ENCODE data around the gene EHMT1.
"Not testable (repeated sequence)": the region's sequence is repeated elsewhere in the genome, so short reads cannot be mapped to it uniquely, and the experiment has no call there.

Gene EHMT1

DNA sequence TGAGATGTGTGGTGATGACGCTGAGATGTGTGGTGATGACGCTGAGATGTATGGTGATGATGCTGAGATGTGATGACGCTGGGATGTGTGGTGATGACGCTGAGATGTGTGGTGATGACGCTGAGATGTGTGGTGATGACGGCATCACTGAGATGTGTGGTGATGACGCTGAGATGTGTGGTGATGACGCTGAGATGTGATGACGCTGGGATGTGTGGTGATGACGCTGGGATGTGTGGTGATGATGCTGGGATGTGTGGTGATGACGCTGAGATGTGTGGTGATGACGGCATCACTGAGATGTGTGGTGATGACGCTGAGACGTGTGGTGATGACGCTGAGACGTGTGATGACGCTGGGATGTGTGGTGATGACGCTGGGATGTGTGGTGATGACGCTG, 161.2 kb downstream of the EHMT1 start:
- CTCF ChIA-PET, H3K9me3 Mint-ChIP-seq, DNase-seq, H3K27ac Mint-ChIP-seq, H3K27me3 Mint-ChIP-seq, H3K4me1 Mint-ChIP-seq, H3K4me3 Mint-ChIP-seq: not testable (repeated sequence)
- peaks cover 42% of the 10 kb centered on the region for H3K36me3 Mint-ChIP-seq

- Mint-ChIP-seq H3K27me3 (no peaks in the 10 kb centered on the region), H3K27ac (no peak overlapping the region), H3K4me3 (no peak overlapping the region), H3K36me3 (peaks cover 37% of the 10 kb centered on the region), H3K4me1 (peaks cover 5% of the 10 kb centered on the region), H3K9me3 (no peaks in the 10 kb centered on the region)
- CTCF ChIA-PET = no interaction called here
- DNase-seq = no peak
These were observed 163.2 kb downstream of the EHMT1 start for GRCh38 chr9:137781906-137782585.

DNA sequence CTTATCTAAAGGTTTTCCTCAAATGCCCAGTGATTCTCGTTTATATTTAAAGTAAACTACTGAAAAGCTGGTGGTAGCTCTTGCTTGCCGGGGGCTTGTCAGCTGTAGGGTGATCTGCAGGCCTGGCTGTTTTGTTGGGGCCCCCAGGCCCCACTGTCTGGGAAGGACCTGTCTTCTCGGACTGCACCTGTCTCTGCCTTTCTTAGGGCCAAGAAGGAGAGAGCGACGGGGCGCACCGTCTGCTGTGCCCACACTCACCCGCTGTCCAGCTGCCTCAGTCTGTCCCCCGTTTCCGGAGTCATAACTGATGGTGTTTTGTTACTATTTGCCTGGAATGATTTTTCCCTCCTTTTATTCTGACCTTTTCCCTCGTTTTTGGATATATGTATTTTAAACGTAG, 164.7 kb downstream of the EHMT1 start:
- Mint-ChIP-seq H3K9me3 (no peaks in the 10 kb centered on the region), H3K4me3 (no peak overlapping the region), H3K36me3 (peaks cover 29% of the 10 kb centered on the region), H3K27me3 (no peaks in the 10 kb centered on the region), H3K27ac (no peak overlapping the region), H3K4me1 (peaks cover 7% of the 10 kb centered on the region)
- no peak for DNase-seq
- CTCF ChIA-PET = no interaction called here

- CTCF ChIA-PET = no interaction called here
- Mint-ChIP-seq H3K4me3 (no peak overlapping the region), H3K27me3 (no peaks in the 10 kb centered on the region), H3K27ac (no peak overlapping the region), H3K9me3 (no peaks in the 10 kb centered on the region), H3K4me1 (peaks cover 7% of the 10 kb centered on the region), H3K36me3 (peaks cover 25% of the 10 kb centered on the region)
- DNase-seq = no peak
These were observed 165.2 kb downstream of the EHMT1 start for GRCh38 chr9:137784046-137784445.

- no peak overlapping the region for H3K4me3 Mint-ChIP-seq
- DNase-seq = no peak
- peaks cover 7% of the 10 kb centered on the region for H3K4me1 Mint-ChIP-seq
- CTCF ChIA-PET = no interaction called here
- no peaks in the 10 kb centered on the region for H3K9me3 Mint-ChIP-seq
- H3K27ac Mint-ChIP-seq = no peak overlapping the region
- H3K36me3 Mint-ChIP-seq = peaks cover 28% of the 10 kb centered on the region
- H3K27me3 Mint-ChIP-seq = no peaks in the 10 kb centered on the region
These were observed 166.1 kb downstream of the EHMT1 start for GRCh38 chr9:137784641-137785513.

DNA sequence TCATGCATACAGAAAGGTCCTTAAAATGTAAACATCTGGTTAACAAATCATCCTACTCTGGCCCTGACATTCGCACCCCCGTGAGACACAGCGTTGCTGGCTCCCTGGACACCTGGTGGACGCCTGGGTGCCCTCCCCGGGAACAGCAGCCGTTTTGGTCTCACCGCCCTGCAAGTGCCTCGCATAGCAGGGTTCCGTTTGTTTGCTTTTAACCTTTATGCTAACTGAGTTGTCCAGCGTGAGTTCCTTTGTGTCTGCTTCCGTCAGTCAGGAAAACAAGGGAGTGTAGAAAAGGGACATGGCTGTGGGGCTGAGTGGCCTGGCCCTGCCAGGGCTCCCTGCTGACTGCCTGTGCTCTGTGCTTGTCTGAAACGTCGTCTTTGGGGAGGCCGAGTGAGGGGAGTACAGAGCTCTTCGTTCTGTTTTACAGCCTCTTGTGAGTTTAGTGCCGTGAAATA, 166.9 kb downstream of the EHMT1 start:
- Mint-ChIP-seq H3K27me3 (no peaks in the 10 kb centered on the region), H3K36me3 (peaks cover 28% of the 10 kb centered on the region), H3K4me3 (no peak overlapping the region), H3K4me1 (peaks cover 7% of the 10 kb centered on the region), H3K9me3 (no peaks in the 10 kb centered on the region), H3K27ac (no peak overlapping the region)
- DNase-seq = no peak
- CTCF ChIA-PET = no interaction called here

- no peak for DNase-seq
- Mint-ChIP-seq H3K27me3 (no peaks in the 10 kb centered on the region), H3K4me3 (no peak overlapping the region), H3K4me1 (peaks cover 7% of the 10 kb centered on the region), H3K27ac (no peak overlapping the region), H3K9me3 (no peaks in the 10 kb centered on the region), H3K36me3 (peaks cover 35% of the 10 kb centered on the region)
- CTCF ChIA-PET = no interaction called here
These were observed 167.7 kb downstream of the EHMT1 start for GRCh38 chr9:137786511-137786920.

- Mint-ChIP-seq H3K9me3 (no peaks in the 10 kb centered on the region), H3K36me3 (peaks cover 39% of the 10 kb centered on the region)
These were observed 168.6 kb downstream of the EHMT1 start for GRCh38 chr9:137787381-137787780.

GRCh38 chr9:137787786-137788505, 169.1 kb downstream of the EHMT1 start:
- peaks cover 7% of the 10 kb centered on the region for H3K4me1 Mint-ChIP-seq
- H3K9me3 Mint-ChIP-seq = no peaks in the 10 kb centered on the region
- peaks cover 39% of the 10 kb centered on the region for H3K36me3 Mint-ChIP-seq
- CTCF ChIA-PET = no interaction called here
- no peak for DNase-seq
- H3K27me3 Mint-ChIP-seq = no peaks in the 10 kb centered on the region
- no peak overlapping the region for H3K27ac Mint-ChIP-seq
- no peak overlapping the region for H3K4me3 Mint-ChIP-seq

More at GRCh38 chr9:137787381-137787780, 168.6 kb downstream of the EHMT1 start:
- no peak overlapping the region for H3K4me3 Mint-ChIP-seq
- peaks cover 7% of the 10 kb centered on the region for H3K4me1 Mint-ChIP-seq
- no peak for DNase-seq
- no peak overlapping the region for H3K27ac Mint-ChIP-seq
- H3K27me3 Mint-ChIP-seq = no peaks in the 10 kb centered on the region
- CTCF ChIA-PET = no interaction called here

DNA sequence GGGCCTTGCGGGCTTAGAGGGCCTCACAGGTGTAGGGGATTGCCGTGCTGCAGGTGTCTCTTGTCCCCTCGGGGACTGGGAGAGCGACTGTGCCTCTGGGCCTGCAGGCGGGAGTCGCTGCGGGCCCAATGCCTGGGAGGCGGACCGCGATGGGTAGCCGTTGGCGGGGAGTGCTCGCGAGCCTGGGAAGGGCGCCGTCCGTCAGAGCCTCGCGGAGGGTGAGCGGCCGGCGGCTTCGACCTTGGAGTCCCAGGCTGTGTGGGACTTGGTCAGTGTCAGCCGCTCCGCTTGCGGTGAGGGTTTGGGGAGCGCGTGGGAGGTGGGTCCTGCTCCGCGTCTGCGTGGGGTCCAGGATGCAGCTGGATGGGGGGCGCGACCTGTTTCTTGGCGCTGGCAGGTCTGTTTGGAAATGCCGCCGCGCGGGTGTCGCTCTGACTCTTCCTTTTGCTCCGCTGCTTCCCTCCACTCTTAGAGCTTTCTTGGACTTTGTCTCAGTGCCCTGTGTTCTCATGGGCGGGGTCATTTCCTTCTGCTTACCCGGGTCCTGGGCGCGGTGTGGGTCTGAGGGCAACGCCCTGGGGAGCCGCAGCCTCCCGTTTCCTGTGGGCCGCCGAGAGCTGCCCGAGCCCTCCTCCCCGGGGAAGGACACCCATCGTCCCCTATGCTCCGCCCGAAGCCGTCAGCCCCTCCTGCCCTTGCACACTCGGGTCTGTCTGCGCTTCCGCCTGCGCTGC, 169.9 kb downstream of the EHMT1 start:
- Mint-ChIP-seq H3K4me3 (no peak overlapping the region), H3K27ac (no peak overlapping the region), H3K36me3 (peaks cover 42% of the 10 kb centered on the region), H3K27me3 (no peaks in the 10 kb centered on the region), H3K9me3 (no peaks in the 10 kb centered on the region), H3K4me1 (peaks cover 7% of the 10 kb centered on the region)
- CTCF ChIA-PET = no interaction called here
- DNase-seq = no peak

GRCh38 chr9:137789295-137789895, 170.6 kb downstream of the EHMT1 start:
- H3K27ac Mint-ChIP-seq = peak overlapping the region; percentile 17
- H3K4me3 Mint-ChIP-seq = no peak overlapping the region
- no peaks in the 10 kb centered on the region for H3K27me3 Mint-ChIP-seq
- H3K9me3 Mint-ChIP-seq = no peaks in the 10 kb centered on the region
- H3K4me1 Mint-ChIP-seq = peaks cover 6% of the 10 kb centered on the region
- H3K36me3 Mint-ChIP-seq = peaks cover 40% of the 10 kb centered on the region
- no peak for DNase-seq
- CTCF ChIA-PET = no interaction called here

GRCh38 chr9:137791947-137792346, 173.1 kb downstream of the EHMT1 start:
- H3K27me3 Mint-ChIP-seq = no peaks in the 10 kb centered on the region
- H3K9me3 Mint-ChIP-seq = no peaks in the 10 kb centered on the region
- DNase-seq = no peak
- peaks cover 51% of the 10 kb centered on the region for H3K36me3 Mint-ChIP-seq
- no peak overlapping the region for H3K4me3 Mint-ChIP-seq
- CTCF ChIA-PET = interaction anchor here (0.7 kb wide), 1 partner anchor 29 kb away, joined by 3 read pairs; no protein-coding TSS in a partner anchor
- H3K4me1 Mint-ChIP-seq = peaks cover 2% of the 10 kb centered on the region
- no peak overlapping the region for H3K27ac Mint-ChIP-seq

DNA sequence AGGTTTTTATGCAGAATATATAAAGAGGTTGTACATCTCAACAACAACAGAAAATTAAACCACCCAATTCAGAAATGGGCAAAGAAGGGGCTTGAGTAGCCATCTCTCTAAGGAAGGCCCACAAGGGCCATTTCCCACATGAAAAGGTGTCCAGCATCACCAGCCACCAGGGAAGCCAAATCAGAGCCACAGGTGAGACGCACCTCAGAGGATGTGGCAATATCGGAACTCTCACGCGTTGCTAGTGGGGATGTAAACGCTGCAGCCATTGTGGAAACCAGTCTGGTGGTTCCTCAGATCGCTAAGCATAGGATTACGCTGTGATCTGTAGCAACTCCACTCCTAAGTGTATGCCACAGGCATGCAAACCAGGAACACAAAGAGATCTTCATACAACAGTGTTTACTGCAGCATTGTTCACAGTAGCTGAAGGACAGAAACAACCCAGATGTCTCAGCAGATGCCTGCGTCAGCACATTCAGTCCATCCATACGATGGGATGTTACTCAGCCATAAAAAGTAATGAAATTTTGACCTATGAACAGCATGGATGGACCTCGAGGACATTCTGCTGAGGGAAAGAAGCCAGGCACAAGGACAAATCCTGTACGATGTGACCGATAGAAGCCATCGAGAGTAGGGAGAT, 174.5 kb downstream of the EHMT1 start:
- H3K4me3 Mint-ChIP-seq = no peak overlapping the region
- CTCF ChIA-PET = no interaction called here
- H3K4me1 Mint-ChIP-seq = peaks cover under 1% of the 10 kb centered on the region
- no peaks in the 10 kb centered on the region for H3K9me3 Mint-ChIP-seq
- H3K36me3 Mint-ChIP-seq = peaks cover 57% of the 10 kb centered on the region
- no peak for DNase-seq
- no peaks in the 10 kb centered on the region for H3K27me3 Mint-ChIP-seq
- H3K27ac Mint-ChIP-seq = no peak overlapping the region

Data from activated naive CD4-positive, alpha-beta T cell treated with anti-CD3 and anti-CD28 coated beads, Interleukin-2, amount 10 ng/mL, durations not matched to agents 7 days and 5 days (primary cell).